GM20000 (cell line): ENCODE measurements around the gene DDX47.

ENCODE experiments used
- DNase-seq: peaks from one replicate; pipeline ENCODE4 v3.0.0; 2012; ENCODE audit warnings: low spot score
- CTCF ChIP-seq: IDR thresholded peaks from 2 replicates; pipeline ENCODE4 v1.5.1; 2012; ENCODE audit warnings: mild to moderate bottlenecking, control low read depth; ENCODE audit errors: extremely low read depth, missing control alignments

The DDX47 gene

GRCh38 chr12:12788675-12789368 is 24.3 kb upstream of the DDX47 start:
- DNase-seq, result peak; percentile 74
- peak; percentile 48 for TF ChIP-seq CTCF

GRCh38 chr12:12790956-12791355 is 22.2 kb upstream of the DDX47 start:
- no peak for TF ChIP-seq CTCF
- DNase-seq, result no peak

GRCh38 chr12:12791756-12792369 is 21.3 kb upstream of the DDX47 start:
- no peak for TF ChIP-seq CTCF
- DNase-seq, result no peak

GRCh38 chr12:12792421-12792820 is 20.7 kb upstream of the DDX47 start:
- no peak for DNase-seq
- no peak for TF ChIP-seq CTCF

- TF ChIP-seq CTCF, result no peak
- no peak for DNase-seq
These were observed 18.5 kb upstream of the DDX47 start for GRCh38 chr12:12794686-12795085.

- DNase-seq, result no peak
- no peak for TF ChIP-seq CTCF
These were observed 17.0 kb upstream of the DDX47 start for GRCh38 chr12:12796171-12796570.

DNA sequence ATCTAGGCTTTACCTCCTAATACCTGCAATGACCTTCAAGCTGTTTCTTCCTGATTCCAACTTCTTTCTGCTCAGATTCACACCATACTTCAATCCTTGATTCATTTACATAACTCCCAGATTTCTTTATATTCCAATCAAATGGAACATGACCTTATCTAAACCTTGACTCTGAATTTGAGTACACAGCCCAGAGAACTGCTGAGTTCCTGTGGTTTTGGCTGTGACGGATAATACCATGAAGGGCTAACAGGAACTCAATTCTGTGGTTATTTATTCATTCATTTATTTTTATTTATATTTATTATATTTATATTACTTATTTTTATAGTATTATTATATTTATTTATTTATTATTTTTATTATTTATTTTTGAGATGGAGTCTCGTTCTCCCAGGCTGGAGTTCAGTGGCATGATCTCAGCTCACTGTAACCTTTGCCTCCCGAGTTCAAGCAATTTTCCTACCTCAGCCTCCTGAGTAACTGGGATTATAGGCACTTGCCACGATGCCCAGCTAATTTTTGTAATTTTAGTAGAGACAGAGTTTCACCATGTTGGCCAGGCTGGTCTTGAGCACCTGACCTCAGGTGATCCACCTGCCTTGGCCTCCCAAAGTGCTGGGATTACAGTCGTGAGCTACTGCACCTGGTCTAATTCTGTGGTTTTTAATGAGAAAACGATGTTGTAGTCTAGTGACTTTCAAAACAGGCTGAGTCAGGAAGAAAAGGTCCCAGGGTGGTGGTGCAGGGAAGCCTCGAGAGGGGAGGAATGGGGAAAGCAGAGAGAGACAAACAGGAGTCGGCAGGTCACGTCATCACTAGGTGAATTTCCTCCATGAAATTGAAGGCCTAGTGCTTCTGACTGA is 16.0 kb upstream of the DDX47 start:
- no peak for DNase-seq
- TF ChIP-seq CTCF, result no peak
